Transverse colon (tissue), 4 donors: Measurements from ENCODE around the gene NUP88. TPM values are rescaled to one million over a fixed set of nuclear protein-coding genes. Genes with fewer than 3 reads are reported as not detected.

Experiments
- DNase-seq: peaks from one replicate; pipeline ENCODE4 v3.0.0-alpha.2; 2019
- H3K27ac ChIP-seq, 4 donors: fragments of 200-600 bp; sonication (generic); 2 replicates each; pipeline ENCODE4 v1.5.1; 2016 to 2018; ENCODE audit warnings: inconsistent platforms in 4 of 4
- H3K27me3 ChIP-seq: fragments of 200-600 bp; sonication (generic); 2 replicates; pipeline ENCODE4 v1.5.1; 2017; ENCODE audit warnings: inconsistent platforms
- H3K36me3 ChIP-seq, 4 donors: fragments of 200-600 bp; sonication (generic); 2 replicates each; pipeline ENCODE4 v1.5.1; 2017 to 2019; ENCODE audit warnings: inconsistent platforms in 4 of 4
- H3K4me1 ChIP-seq, 4 donors: fragments of 200-600 bp; sonication (generic); 2 replicates each; pipeline ENCODE4 v1.5.1; 2017 to 2020; ENCODE audit warnings: inconsistent platforms in 4 of 4
- H3K4me3 ChIP-seq, 4 donors: fragments of 200-600 bp; sonication (generic); 1 replicate in 1 of 4; 2 replicates in 3 of 4; pipeline versions ENCODE4 v1.5.1 to v1.6.1; 2017 to 2019; ENCODE audit warnings: inconsistent platforms in 4 of 4
- H3K9me3 ChIP-seq, 2 donors: fragments of 200-600 bp; sonication (generic); 2 replicates each; pipeline ENCODE4 v1.5.1; 2017 to 2019; ENCODE audit warnings: inconsistent platforms in 2 of 2
- CTCF ChIP-seq, 5 experiments: fragments of 200-600 bp in 3 of 5; fragments of 450-650 bp in 2 of 5; sonication (generic) in 3 of 5; IDR thresholded peaks; 1 replicate in 2 of 5; 2 replicates in 3 of 5; pipeline ENCODE4 v1.5.1; 2016 to 2017; ENCODE audit warnings: antibody characterized with exemption in 5 of 5, inconsistent platforms in 3 of 5, mild to moderate bottlenecking in 2 of 5, moderate library complexity in 1 of 5
- EP300 ChIP-seq: sonication (generic); formaldehyde crosslinking; IDR thresholded peaks from one replicate; pipeline ENCODE4 v1.6.1; 2017; ENCODE audit warnings: antibody characterized with exemption, low read depth
- POLR2A ChIP-seq: fragments of 450-650 bp; IDR thresholded peaks from one replicate; pipeline ENCODE4 v1.6.1; 2016; ENCODE audit warnings: antibody characterized with exemption, mild to moderate bottlenecking, moderate library complexity
- POLR2AphosphoS5 ChIP-seq, 3 donors: sonication (generic); formaldehyde crosslinking; IDR thresholded peaks; one replicate each; pipeline ENCODE4 v1.6.1; 2016; ENCODE audit warnings: antibody characterized with exemption in 3 of 3
- whole genome bisulfite sequencing, 2 donors: methylation state at CpG; one replicate each; pipeline ENCODE4 v1.1.5; 2018; ENCODE audit warnings: low coverage in 1 of 2; 5-methylcytosine and 5-hydroxymethylcytosine counted together
- in situ Hi-C, 4 donors: fragments of 200-750 bp; cut with MboI; loops; one replicate each; pipeline versions ENCODE4 v1.15.0 to v1.15.1; 2017; ENCODE audit warnings: low sequenced_read_pairs in 3 of 4, low pct_ligation_motif_present in 1 of 4, low pct_unique_long_range_greater_than_20kb in 1 of 4
- intact Hi-C: fragments of 100-400 bp; cut with DNase I; formaldehyde crosslinking; loops from one replicate; pipeline ENCODE4 v1.15.1; 2023; ENCODE audit warnings: low total_unique reads
- total RNA-seq, 4 donors: library from RNA; depleted of rRNA; stranded (reverse); fragments of >200 nt; gene quantifications; one replicate each; pipeline ENCODE4 v1.1.0, GENCODE V29; 2016

NUP88 gene
- total RNA-seq, 4 donors from 2014 or later, result 65.3 to 120 (median 96.9) TPM

DNA sequence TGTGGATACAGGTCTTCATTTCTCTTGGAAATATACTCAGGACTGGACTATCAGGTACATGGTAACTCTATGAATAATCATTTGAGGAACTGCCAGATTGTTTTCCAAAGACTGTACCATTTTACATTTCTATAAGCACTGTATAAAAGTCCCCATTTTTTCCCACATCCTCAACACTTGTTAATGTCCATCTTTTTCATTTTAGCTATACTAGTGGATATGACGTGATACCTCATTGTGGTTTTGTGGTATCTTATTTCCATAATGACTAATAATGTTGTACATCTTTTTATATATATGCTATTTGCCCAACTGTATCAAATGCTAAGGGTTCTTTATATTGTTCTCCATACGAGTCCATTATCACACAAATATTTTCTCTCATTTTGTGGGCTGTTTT lies 22.9 kb downstream of the NUP88 start:
- Histone ChIP-seq H3K36me3 (peaks cover 0 to 82% (median 38%) of the 10 kb centered on the region in 4 donors), H3K27ac (no peak overlapping the region), H3K4me3 (no peak overlapping the region), H3K9me3 (no peaks in the 10 kb centered on the region), H3K27me3 (no peaks in the 10 kb centered on the region), H3K4me1 (no peaks in the 10 kb centered on the region)
- WGBS, 2 donors, result 81 to 86% methylated on average over 2 of the region's 2 CpGs
- in situ Hi-C loops, result no loop called here
- intact Hi-C loops, result no loop called here
- TF ChIP-seq POLR2AphosphoS5 (IDR thresholded peaks at IDR 0.05) (no peak), EP300 (no peak), POLR2A (no peak), CTCF (IDR thresholded peaks at IDR 0.05) (no peak)
- no peak for DNase-seq

GRCh38 chr17:5391678-5392077 lies 27.8 kb downstream of the NUP88 start:
- 82 to 100% methylated on average over 1 to 5 of the region's 5 CpGs for WGBS, 2 donors

GRCh38 chr17:5381542-5381941 lies 37.9 kb downstream of the NUP88 start:
- in situ Hi-C loops, result no loop called here

More at GRCh38 chr17:5391678-5392077, 27.8 kb downstream of the NUP88 start:
- in situ Hi-C loops, result no loop called here
- Histone ChIP-seq H3K4me1 (no peaks in the 10 kb centered on the region), H3K27ac (no peak overlapping the region), H3K27me3 (no peaks in the 10 kb centered on the region), H3K9me3 (no peaks in the 10 kb centered on the region), H3K36me3 (peaks cover 0 to 67% (median 32%) of the 10 kb centered on the region in 4 donors), H3K4me3 (no peak overlapping the region)
- DNase-seq, result no peak
- intact Hi-C loops, result no loop called here
- TF ChIP-seq CTCF (IDR thresholded peaks at IDR 0.05), result no peak
- no peak for TF ChIP-seq POLR2AphosphoS5 (IDR thresholded peaks at IDR 0.05)
- TF ChIP-seq POLR2A, result no peak
- TF ChIP-seq EP300, result no peak

DNA sequence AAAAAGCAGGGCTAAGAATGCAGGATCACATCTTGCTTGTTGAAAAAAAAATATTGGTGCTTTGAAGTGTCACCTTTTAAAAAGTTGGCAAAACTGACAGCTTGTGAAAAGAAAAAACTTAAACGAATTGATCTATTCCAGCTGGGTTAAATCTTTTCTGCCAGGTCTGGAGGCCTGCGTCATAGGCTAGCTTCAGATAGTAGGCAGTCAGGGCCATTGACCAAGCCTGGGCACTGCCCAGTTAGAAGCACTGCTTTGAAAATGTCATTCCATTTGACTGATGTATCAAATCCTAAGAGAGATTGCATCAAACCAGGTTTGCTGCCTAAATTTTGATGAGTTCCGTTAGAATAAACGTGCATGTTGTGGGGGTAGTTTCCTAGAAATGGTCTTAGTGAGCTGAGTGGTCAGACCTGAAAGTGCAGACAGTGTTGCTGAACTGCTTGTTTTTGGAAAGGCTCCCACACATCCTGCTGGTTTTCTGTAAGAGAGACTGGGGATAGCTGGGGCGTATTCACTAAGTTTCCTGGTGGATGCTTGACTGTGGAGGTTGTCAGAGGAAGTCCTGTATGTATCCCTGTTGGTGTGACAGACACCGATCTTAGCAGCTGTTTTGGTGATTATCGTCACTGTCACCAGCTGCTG lies 38.8 kb downstream of the NUP88 start:
- no peaks in the 10 kb centered on the region for H3K9me3 ChIP-seq
- no peak overlapping the region for H3K4me3 ChIP-seq
- DNase-seq, result no peak
- in situ Hi-C loops, result no loop called here
- no peaks in the 10 kb centered on the region for H3K27me3 ChIP-seq
- no peaks in the 10 kb centered on the region for H3K4me1 ChIP-seq
- peaks cover 0 to 88% (median 38%) of the 10 kb centered on the region in 4 donors for H3K36me3 ChIP-seq
- no peak overlapping the region for H3K27ac ChIP-seq
- no peak for TF ChIP-seq POLR2A
- no peak for TF ChIP-seq CTCF (IDR thresholded peaks at IDR 0.05)
- TF ChIP-seq POLR2AphosphoS5 (IDR thresholded peaks at IDR 0.05), result no peak
- no peak for TF ChIP-seq EP300
- WGBS, 2 donors, result 78 to 88% methylated on average over 4 to 7 of the region's 7 CpGs
- intact Hi-C loops, result no loop called here

More at GRCh38 chr17:5381542-5381941, 37.9 kb downstream of the NUP88 start:
- no peak for TF ChIP-seq POLR2A
- no peak for TF ChIP-seq EP300
- no peak for TF ChIP-seq CTCF (IDR thresholded peaks at IDR 0.05)
- TF ChIP-seq POLR2AphosphoS5 (IDR thresholded peaks at IDR 0.05), result no peak
- no peak overlapping the region for H3K4me3 ChIP-seq
- no peak overlapping the region for H3K27ac ChIP-seq
- WGBS, 2 donors, result 94 to 95% methylated on average over 2 to 4 of the region's 4 CpGs
- no peaks in the 10 kb centered on the region for H3K4me1 ChIP-seq
- DNase-seq, result no peak
- intact Hi-C loops, result no loop called here
- H3K9me3 ChIP-seq, result no peaks in the 10 kb centered on the region
- H3K36me3 ChIP-seq, result peaks cover 0 to 88% (median 39%) of the 10 kb centered on the region in 4 donors
- H3K27me3 ChIP-seq, result no peaks in the 10 kb centered on the region
